Daoy (cell line): ENCODE results near the gene LCA5. TPM values are rescaled to one million over a fixed set of nuclear protein-coding genes. Genes with fewer than 3 reads are reported as not detected.
"Not testable (repeated sequence)": the region's sequence is repeated elsewhere in the genome, so short reads cannot be mapped to it uniquely, and the experiment has no call there.

Experiments
- DNase-seq: peaks from one replicate; pipeline ENCODE4 v3.0.0-alpha.2; 2015; ENCODE audit warnings: low read depth
- total RNA-seq: library from RNA; depleted of rRNA; stranded (reverse); fragments of >200 nt; shearing (Covaris generic); gene quantifications from 2 replicates; pipeline ENCODE4 v1.2.3, GENCODE V29; 2014

The LCA5 gene
- total RNA-seq, 1 experiment from 2014 or later, result 2.2 TPM

DNA sequence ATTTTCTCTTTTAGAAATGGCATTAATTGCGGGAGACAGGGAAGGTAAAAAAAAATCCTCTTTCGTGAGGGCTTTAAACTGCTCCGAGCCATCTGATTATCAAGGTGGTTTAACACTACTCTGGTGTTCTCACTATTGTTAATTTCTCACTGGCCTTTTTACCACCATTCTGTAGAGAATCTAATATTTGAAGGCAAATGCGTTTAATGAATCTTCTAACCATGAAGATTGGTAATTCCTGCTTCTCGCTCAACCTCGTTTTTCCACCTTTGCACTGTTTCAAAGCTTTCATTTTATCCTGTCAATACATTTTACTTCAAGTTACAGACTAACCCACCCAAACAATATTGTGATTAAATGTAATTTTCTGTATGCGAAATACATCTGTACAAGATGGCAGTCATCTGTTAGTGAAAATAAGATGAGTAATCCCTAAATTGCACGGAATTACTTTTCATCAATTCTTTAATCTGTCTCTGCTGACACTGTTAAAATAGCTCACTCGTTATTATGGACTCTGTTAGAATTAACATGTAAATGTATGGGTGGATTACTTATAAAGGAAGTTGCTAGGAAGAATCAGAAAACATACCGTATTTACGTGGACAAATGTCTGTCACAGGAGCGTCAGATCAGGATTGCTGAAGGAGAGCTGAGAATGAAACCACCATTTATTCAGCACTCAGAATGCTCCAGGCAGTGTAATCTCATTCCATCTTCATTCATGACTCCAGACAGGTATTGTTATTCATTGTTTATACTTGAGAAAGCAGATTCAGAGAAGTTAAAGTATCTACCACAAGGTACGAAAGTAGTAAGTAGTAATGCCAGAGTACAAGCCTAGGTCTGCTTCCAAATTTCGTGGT, 1.1 kb upstream of the LCA5 start:
- DNase-seq, result peak; percentile 24

GRCh38 chr6:79536585-79536953, 661 bp downstream of the LCA5 start:
- DNase-seq, result peak; percentile 30

- DNase-seq, result not testable (repeated sequence)
Measured at GRCh38 chr6:79529567-79529966, 7.7 kb downstream of the LCA5 start.

- DNase-seq, result peak; percentile 7
Measured at GRCh38 chr6:79526897-79527296, 10.3 kb downstream of the LCA5 start.

GRCh38 chr6:79525272-79526100, 11.7 kb downstream of the LCA5 start:
- DNase-seq, result peak; percentile 60

DNA sequence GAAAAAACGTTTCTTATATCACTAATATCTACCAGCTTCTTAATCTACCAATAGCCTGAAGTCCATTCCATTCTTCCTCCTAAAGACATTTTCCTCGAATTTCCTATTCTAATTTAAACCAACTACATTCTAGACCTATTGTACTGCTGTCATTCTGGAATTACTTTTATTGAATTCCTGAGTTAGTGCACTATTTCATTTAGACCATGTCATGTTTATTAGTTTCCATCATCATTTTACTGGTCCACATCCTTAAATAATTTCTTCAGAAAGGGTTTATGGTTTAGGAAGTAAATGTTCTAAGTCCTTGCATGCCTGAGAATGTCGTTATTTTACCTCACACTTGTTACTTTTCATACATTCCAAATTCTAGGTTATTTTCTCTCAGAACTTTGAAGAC, 13.2 kb downstream of the LCA5 start:
- DNase-seq, result no peak

GRCh38 chr6:79522609-79523008, 14.6 kb downstream of the LCA5 start:
- no peak for DNase-seq

DNA sequence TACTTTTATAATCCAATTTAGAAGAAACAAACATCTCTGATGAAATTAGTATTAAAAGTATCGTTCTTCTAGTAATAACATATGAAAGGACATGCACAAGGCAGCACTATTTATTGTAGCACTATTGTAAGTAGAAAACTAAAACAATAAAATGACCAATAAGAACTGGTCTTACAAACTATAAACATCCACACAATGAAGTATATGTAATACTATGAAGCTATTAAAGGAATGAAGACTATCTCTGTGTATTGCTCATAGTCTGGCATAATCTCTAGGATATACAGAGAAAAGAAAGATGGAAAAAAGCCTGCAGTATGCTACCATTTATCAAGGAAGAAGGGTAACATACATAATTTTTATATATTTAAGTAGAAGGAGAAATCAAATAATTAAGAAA, 16.7 kb downstream of the LCA5 start:
- no peak for DNase-seq

- DNase-seq, result no peak
Measured at GRCh38 chr6:79518842-79519241, 18.4 kb downstream of the LCA5 start.

DNA sequence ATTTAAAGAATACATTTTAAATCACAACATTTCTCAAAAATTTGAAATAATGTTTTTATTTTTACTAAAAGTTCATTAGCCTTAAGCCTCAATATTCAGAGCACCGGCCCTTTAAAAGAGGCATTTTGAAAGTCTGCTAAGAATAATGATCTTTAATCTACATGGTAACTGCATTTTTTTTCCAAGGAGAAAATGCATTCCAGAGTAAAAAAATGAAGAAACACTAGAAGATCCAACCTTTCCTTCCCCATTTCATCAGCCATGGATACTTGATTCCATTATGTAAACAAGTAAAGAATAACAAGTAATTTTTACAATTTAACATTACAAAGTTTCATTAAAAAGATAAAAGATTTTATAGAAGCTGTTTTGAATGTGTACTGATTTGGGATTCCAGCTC, 21.8 kb downstream of the LCA5 start:
- DNase-seq, result no peak

GRCh38 chr6:79513111-79513510, 24.1 kb downstream of the LCA5 start:
- no peak for DNase-seq

GRCh38 chr6:79512014-79512413, 25.2 kb downstream of the LCA5 start:
- no peak for DNase-seq

GRCh38 chr6:79510707-79511106, 26.5 kb downstream of the LCA5 start:
- DNase-seq, result no peak

DNA sequence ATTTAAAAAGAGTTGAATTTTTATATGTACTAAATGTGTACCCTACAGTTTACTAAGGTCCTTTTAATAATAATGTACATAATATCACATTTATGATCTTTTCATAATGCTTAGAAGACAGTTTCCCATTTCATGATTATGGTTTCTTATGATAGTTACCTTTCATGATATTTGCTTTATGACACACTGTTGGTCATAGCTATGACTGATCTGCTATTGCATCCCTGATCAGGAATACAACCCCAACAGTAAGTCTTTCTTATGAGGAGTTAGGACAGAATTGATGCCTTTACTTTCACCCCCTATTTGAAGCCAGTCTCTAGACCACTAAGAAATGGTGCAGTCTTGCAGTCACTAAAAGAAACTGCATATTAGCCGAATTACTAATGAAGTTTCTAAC, 31.0 kb downstream of the LCA5 start:
- no peak for DNase-seq

GRCh38 chr6:79504372-79504771, 32.9 kb downstream of the LCA5 start:
- no peak for DNase-seq

DNA sequence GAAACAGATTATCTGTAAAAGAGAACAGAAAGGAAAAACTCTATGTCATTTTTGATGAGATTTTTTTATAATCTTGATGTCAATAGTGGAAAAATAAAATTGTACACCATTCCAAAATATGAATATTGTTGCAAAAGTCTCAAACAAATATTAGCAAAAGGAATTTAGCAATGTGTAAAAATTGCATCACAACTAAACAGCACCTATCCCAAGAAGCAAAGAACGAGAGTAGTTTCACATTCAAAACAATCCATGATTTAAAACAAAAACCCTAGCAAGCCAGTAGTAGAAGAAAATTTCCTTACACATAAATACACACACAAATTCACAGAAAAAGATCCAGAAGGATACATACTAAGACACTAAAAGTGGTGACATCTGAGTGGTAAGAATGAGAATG, 38.4 kb downstream of the LCA5 start:
- DNase-seq, result no peak

- no peak for DNase-seq
Measured at GRCh38 chr6:79495246-79495645, 42.0 kb downstream of the LCA5 start.

- DNase-seq, result no peak
Measured at GRCh38 chr6:79494841-79495240, 42.4 kb downstream of the LCA5 start.

DNA sequence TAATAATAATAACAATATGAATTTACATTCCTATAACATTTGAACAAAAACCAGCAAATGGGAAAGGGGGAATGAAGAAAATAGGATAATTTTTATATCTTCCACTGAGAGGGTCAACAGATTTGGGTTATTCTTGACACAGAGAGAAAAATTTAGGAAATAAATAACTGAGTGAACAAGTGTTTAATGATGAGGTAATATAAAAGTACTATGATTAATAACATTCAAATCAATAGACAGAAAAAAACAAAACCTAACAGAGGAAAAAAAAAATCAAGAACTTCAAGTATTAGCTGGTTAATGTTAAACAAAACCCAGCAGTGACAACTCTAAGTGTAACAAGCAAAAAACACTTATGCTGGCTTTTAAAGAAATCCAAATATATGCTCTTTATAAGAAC, 66.5 kb downstream of the LCA5 start:
- DNase-seq, result no peak

DNA sequence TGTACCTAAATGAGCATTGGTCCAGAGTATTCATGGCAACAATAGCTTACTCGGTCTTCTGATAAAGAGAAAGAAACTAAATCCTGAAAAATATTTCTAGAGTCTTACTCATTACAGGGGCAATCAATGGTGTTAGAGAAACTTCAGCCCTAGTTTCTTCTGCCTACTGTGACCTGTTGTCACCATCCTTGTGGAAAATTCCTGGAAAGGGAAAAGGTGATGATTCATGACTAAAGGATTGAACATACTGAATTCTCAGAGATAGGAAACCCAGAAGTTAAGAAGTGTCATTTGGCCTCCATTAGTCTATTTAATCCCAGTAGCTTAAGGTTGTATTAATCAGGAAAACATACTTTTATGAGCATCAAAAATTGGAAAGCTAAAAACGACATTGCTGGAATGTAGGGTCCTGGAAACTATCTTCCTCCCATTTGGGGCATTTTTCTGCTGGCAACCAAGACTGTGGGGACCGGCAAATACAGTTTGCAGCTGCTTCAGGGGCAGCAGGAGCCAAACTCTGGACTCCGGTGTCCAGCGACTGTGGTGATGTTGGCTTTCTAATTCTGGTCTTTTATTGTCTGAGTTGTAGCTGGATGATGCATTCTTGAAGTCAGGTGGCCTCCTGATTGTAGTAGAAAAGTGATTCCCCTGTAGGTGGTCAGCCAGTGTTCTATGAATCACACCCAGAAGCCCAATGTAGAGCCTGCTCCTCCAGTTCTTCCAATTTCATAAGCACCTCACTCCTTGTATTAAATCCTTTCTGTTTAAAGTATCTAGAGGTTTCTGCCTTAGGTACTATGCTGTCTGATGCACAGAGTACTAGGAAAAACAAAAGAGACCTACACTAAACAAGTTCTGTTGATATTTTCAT, 67.6 kb downstream of the LCA5 start:
- no peak for DNase-seq

DNA sequence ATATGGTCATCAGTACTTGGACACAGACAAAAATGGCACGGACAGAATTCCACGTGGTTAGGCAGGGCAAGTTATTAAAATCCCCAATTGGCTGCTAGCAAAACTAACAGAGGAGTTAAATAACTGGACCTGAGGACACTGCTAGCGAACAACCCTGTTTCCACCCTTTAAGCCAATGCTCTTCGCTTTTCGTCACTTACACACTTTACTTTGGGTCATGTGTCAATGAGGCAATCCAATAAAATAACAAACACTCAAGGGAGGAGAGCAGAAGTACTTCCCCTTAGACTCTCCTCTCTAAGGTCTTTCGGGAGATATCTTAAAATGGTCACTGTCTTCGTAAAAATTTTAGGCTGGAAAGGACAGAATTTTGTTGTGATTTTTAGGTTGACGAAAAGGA, 68.6 kb downstream of the LCA5 start:
- no peak for DNase-seq

GRCh38 chr6:79468116-79468515, 69.1 kb downstream of the LCA5 start:
- DNase-seq, result no peak
